Neural cell (in vitro differentiated cells): ENCODE data around the gene NRXN2.

Experiments
- POLR2AphosphoS5 ChIP-seq: IDR thresholded peaks from 2 replicates; pipeline ENCODE4 v1.6.1; 2012
- TF ChIP-seq, protein P1 (sequence below): fragments of 450-650 bp; IDR thresholded peaks from 2 replicates; pipeline ENCODE4 v1.5.1; 2014; ENCODE audit warnings: antibody characterized with exemption, mild to moderate bottlenecking, moderate library complexity; ENCODE audit not compliant: poor library complexity, severe bottlenecking
- TF ChIP-seq, protein P2 (sequence below): IDR thresholded peaks from 2 replicates; pipeline ENCODE4 v1.6.1; 2012; ENCODE audit warnings: borderline replicate concordance

DNA sequence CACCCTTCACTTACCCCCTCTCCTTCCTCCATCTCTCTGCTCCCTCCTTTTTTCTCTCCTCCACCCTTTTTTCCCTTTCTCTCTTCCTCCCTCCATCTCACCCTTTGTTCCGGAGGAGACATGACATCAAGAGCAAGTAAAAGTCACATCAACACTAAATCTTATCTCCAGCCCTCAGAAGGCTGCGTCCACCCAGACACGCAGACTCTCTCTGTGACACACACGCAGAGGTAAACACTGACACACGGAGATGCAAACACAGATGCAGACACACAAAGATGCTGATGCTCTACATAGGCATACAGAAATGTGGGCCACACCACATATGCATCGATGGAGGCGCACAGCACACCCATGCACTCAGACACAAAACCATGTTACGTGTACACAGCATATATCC lies 27.0 kb downstream of the NRXN2 start:
- TF ChIP-seq, protein P1, sequence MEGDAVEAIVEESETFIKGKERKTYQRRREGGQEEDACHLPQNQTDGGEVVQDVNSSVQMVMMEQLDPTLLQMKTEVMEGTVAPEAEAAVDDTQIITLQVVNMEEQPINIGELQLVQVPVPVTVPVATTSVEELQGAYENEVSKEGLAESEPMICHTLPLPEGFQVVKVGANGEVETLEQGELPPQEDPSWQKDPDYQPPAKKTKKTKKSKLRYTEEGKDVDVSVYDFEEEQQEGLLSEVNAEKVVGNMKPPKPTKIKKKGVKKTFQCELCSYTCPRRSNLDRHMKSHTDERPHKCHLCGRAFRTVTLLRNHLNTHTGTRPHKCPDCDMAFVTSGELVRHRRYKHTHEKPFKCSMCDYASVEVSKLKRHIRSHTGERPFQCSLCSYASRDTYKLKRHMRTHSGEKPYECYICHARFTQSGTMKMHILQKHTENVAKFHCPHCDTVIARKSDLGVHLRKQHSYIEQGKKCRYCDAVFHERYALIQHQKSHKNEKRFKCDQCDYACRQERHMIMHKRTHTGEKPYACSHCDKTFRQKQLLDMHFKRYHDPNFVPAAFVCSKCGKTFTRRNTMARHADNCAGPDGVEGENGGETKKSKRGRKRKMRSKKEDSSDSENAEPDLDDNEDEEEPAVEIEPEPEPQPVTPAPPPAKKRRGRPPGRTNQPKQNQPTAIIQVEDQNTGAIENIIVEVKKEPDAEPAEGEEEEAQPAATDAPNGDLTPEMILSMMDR = no peak
- TF ChIP-seq POLR2AphosphoS5 = no peak
- TF ChIP-seq, protein P2, sequence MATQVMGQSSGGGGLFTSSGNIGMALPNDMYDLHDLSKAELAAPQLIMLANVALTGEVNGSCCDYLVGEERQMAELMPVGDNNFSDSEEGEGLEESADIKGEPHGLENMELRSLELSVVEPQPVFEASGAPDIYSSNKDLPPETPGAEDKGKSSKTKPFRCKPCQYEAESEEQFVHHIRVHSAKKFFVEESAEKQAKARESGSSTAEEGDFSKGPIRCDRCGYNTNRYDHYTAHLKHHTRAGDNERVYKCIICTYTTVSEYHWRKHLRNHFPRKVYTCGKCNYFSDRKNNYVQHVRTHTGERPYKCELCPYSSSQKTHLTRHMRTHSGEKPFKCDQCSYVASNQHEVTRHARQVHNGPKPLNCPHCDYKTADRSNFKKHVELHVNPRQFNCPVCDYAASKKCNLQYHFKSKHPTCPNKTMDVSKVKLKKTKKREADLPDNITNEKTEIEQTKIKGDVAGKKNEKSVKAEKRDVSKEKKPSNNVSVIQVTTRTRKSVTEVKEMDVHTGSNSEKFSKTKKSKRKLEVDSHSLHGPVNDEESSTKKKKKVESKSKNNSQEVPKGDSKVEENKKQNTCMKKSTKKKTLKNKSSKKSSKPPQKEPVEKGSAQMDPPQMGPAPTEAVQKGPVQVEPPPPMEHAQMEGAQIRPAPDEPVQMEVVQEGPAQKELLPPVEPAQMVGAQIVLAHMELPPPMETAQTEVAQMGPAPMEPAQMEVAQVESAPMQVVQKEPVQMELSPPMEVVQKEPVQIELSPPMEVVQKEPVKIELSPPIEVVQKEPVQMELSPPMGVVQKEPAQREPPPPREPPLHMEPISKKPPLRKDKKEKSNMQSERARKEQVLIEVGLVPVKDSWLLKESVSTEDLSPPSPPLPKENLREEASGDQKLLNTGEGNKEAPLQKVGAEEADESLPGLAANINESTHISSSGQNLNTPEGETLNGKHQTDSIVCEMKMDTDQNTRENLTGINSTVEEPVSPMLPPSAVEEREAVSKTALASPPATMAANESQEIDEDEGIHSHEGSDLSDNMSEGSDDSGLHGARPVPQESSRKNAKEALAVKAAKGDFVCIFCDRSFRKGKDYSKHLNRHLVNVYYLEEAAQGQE = no peak
